Measurements from ENCODE around the gene DMPK. TPM values are rescaled to one million over a fixed set of nuclear protein-coding genes. Genes with fewer than 3 reads are reported as not detected.
A peak's percentile ranks its signal among the peaks of the same experiment; 100 is the strongest.

Gene DMPK
- polyA plus RNA-seq = 10 to 100 TPM; 12.7 to 42.2 (median 21.6) TPM
- long read RNA-seq, donor 1, partial matches to known transcripts = 8 of 13 reads
- long read RNA-seq, donor 1, other reads (novel, unspliced or antisense) = 0 of 13 reads
- long read RNA-seq, donor 2, partial matches to known transcripts = 0 of 1 reads
- long read RNA-seq, donor 2, other reads (novel, unspliced or antisense) = 0 of 1 reads
- long read RNA-seq, donor 3, partial matches to known transcripts = 0 of 2 reads
- long read RNA-seq, donor 3, other reads (novel, unspliced or antisense) = 0 of 2 reads
- long read RNA-seq, donor 4, partial matches to known transcripts = 0 of 2 reads
- long read RNA-seq, donor 4, other reads (novel, unspliced or antisense) = 0 of 2 reads
- long read RNA-seq, donor 5, partial matches to known transcripts = 0 of 4 reads
- long read RNA-seq, donor 5, other reads (novel, unspliced or antisense) = 0 of 4 reads
- long read RNA-seq, donor 6, partial matches to known transcripts = 0 of 6 reads
- long read RNA-seq, donor 6, other reads (novel, unspliced or antisense) = 0 of 6 reads
- long read RNA-seq, donor 7, transcript DMPK-201 (15 exons, 2,787 nt) = minor isoform, 9 of 42 reads
- long read RNA-seq, donor 7, transcript DMPK-215 (1 exons, 1,410 nt) = major isoform, 10 of 42 reads
- long read RNA-seq, donor 7, transcript DMPK-202 (14 exons, 3,227 nt) = minor isoform, 6 of 42 reads
- long read RNA-seq, donor 7, partial matches to known transcripts = 0 of 42 reads
- long read RNA-seq, donor 7, other reads (novel, unspliced or antisense) = 8 of 42 reads
- long read RNA-seq, donor 8, partial matches to known transcripts = 0 of 4 reads
- long read RNA-seq, donor 8, other reads (novel, unspliced or antisense) = 0 of 4 reads
- long read RNA-seq, donor 9, partial matches to known transcripts = 0 of 2 reads
- long read RNA-seq, donor 9, other reads (novel, unspliced or antisense) = 0 of 2 reads
- long read RNA-seq, donor 10, partial matches to known transcripts = 0 of 5 reads
- long read RNA-seq, donor 10, other reads (novel, unspliced or antisense) = 0 of 5 reads

GRCh38 chr19:45782162-45782691, at the start of gene DMPK:
Gene DMPK (minus strand): TSS chr19:45782490. CDS start chr19:45782352, 138 bp downstream.
- H3K4me3 ChIP-seq (ENCODE audit: low read depth in 1 of 3, low read length in 3 of 3) = peak within 1 kb of the TSS in 1 of 3 donors; percentile 39
- 40 to 45% (median 43%) methylated on average over 17 to 18 of the region's 18 CpGs for WGBS, 3 donors
- DNase-seq (peak in 1 of 2 donors; percentile 14), FAIRE-seq (no peak)
- peak within 1 kb of the TSS in 2 of 3 donors; percentile 51 to 70 for H3K27ac ChIP-seq (ENCODE audit: low read depth in 1 of 3, low read length in 2 of 3)
- H3K36me3 ChIP-seq (ENCODE audit: control insufficient read depth in 3 of 3, insufficient read depth in 2 of 3, low read depth in 1 of 3, low read length in 3 of 3) = peaks cover 2 to 62% (median 6%) of the 10 kb centered on the region in 3 donors
- no peaks in the 10 kb centered on the region for H3K9me3 ChIP-seq (ENCODE audit: control insufficient read depth in 2 of 2, insufficient read depth in 1 of 2, low read depth in 1 of 2, low read length in 1 of 2)
- no peaks in the 10 kb centered on the region for H3K27me3 ChIP-seq (ENCODE audit: control insufficient read depth in 3 of 3, insufficient read depth in 3 of 3, low read length in 3 of 3)
- H3K4me1 ChIP-seq (ENCODE audit: control insufficient read depth in 3 of 3, insufficient read depth in 2 of 3, low read depth in 1 of 3, low read length in 2 of 3) = peaks cover 0 to 28% (median 5%) of the 10 kb centered on the region in 3 donors

- Histone ChIP-seq H3K4me1 (ENCODE audit: control insufficient read depth in 3 of 3, insufficient read depth in 2 of 3, low read depth in 1 of 3, low read length in 2 of 3) (no peaks in the 10 kb centered on the region), H3K9me3 (ENCODE audit: control insufficient read depth in 2 of 2, insufficient read depth in 1 of 2, low read depth in 1 of 2, low read length in 1 of 2) (no peaks in the 10 kb centered on the region), H3K36me3 (ENCODE audit: control insufficient read depth in 3 of 3, insufficient read depth in 2 of 3, low read depth in 1 of 3, low read length in 3 of 3) (peaks cover 16 to 90% (median 23%) of the 10 kb centered on the region in 3 donors), H3K4me3 (ENCODE audit: low read depth in 1 of 3, low read length in 3 of 3) (no peak overlapping the region), H3K27me3 (ENCODE audit: control insufficient read depth in 3 of 3, insufficient read depth in 3 of 3, low read length in 3 of 3) (no peaks in the 10 kb centered on the region), H3K27ac (ENCODE audit: low read depth in 1 of 3, low read length in 2 of 3) (no peak overlapping the region)
- no peak for FAIRE-seq
- WGBS, 3 donors = 94 to 96% (median 96%) methylated on average over 16 of the region's 16 CpGs
- DNase-seq = no peak
Observed at GRCh38 chr19:45828945-45829344, 46.7 kb upstream of the DMPK start.

GRCh38 chr19:45828523-45828922, 46.2 kb upstream of the DMPK start:
- Histone ChIP-seq H3K27me3 (ENCODE audit: control insufficient read depth in 3 of 3, insufficient read depth in 3 of 3, low read length in 3 of 3) (no peaks in the 10 kb centered on the region), H3K4me3 (ENCODE audit: low read depth in 1 of 3, low read length in 3 of 3) (no peak overlapping the region), H3K36me3 (ENCODE audit: control insufficient read depth in 3 of 3, insufficient read depth in 2 of 3, low read depth in 1 of 3, low read length in 3 of 3) (peaks cover 16 to 92% (median 23%) of the 10 kb centered on the region in 3 donors), H3K9me3 (ENCODE audit: control insufficient read depth in 2 of 2, insufficient read depth in 1 of 2, low read depth in 1 of 2, low read length in 1 of 2) (no peaks in the 10 kb centered on the region), H3K27ac (ENCODE audit: low read depth in 1 of 3, low read length in 2 of 3) (no peak overlapping the region), H3K4me1 (ENCODE audit: control insufficient read depth in 3 of 3, insufficient read depth in 2 of 3, low read depth in 1 of 3, low read length in 2 of 3) (no peaks in the 10 kb centered on the region)
- WGBS, 3 donors = 91 to 95% (median 92%) methylated on average over 9 of the region's 9 CpGs
- FAIRE-seq (no peak), DNase-seq (no peak)

- H3K36me3 ChIP-seq (ENCODE audit: control insufficient read depth in 3 of 3, insufficient read depth in 2 of 3, low read depth in 1 of 3, low read length in 3 of 3) = peaks cover 16 to 93% (median 23%) of the 10 kb centered on the region in 3 donors
- DNase-seq = no peak
- H3K27ac ChIP-seq (ENCODE audit: low read depth in 1 of 3, low read length in 2 of 3) = no peak overlapping the region
- H3K9me3 ChIP-seq (ENCODE audit: control insufficient read depth in 2 of 2, insufficient read depth in 1 of 2, low read depth in 1 of 2, low read length in 1 of 2) = no peaks in the 10 kb centered on the region
- no peak for FAIRE-seq
- no peaks in the 10 kb centered on the region for H3K4me1 ChIP-seq (ENCODE audit: control insufficient read depth in 3 of 3, insufficient read depth in 2 of 3, low read depth in 1 of 3, low read length in 2 of 3)
- no peak overlapping the region for H3K4me3 ChIP-seq (ENCODE audit: low read depth in 1 of 3, low read length in 3 of 3)
- H3K27me3 ChIP-seq (ENCODE audit: control insufficient read depth in 3 of 3, insufficient read depth in 3 of 3, low read length in 3 of 3) = no peaks in the 10 kb centered on the region
- 92 to 94% (median 93%) methylated on average over 15 to 16 of the region's 16 CpGs for WGBS, 3 donors
Observed at GRCh38 chr19:45827459-45828093, 45.3 kb upstream of the DMPK start.

GRCh38 chr19:45826934-45827333, 44.6 kb upstream of the DMPK start:
- FAIRE-seq (no peak), DNase-seq (no peak)
- Histone ChIP-seq H3K27me3 (ENCODE audit: control insufficient read depth in 3 of 3, insufficient read depth in 3 of 3, low read length in 3 of 3) (no peaks in the 10 kb centered on the region), H3K4me1 (ENCODE audit: control insufficient read depth in 3 of 3, insufficient read depth in 2 of 3, low read depth in 1 of 3, low read length in 2 of 3) (no peaks in the 10 kb centered on the region), H3K9me3 (ENCODE audit: control insufficient read depth in 2 of 2, insufficient read depth in 1 of 2, low read depth in 1 of 2, low read length in 1 of 2) (no peaks in the 10 kb centered on the region), H3K4me3 (ENCODE audit: low read depth in 1 of 3, low read length in 3 of 3) (no peak overlapping the region), H3K27ac (ENCODE audit: low read depth in 1 of 3, low read length in 2 of 3) (no peak overlapping the region), H3K36me3 (ENCODE audit: control insufficient read depth in 3 of 3, insufficient read depth in 2 of 3, low read depth in 1 of 3, low read length in 3 of 3) (peaks cover 17 to 92% (median 23%) of the 10 kb centered on the region in 3 donors)
- 87 to 93% (median 90%) methylated on average over 11 of the region's 11 CpGs for WGBS, 3 donors

- Histone ChIP-seq H3K9me3 (ENCODE audit: control insufficient read depth in 2 of 2, insufficient read depth in 1 of 2, low read depth in 1 of 2, low read length in 1 of 2) (no peaks in the 10 kb centered on the region), H3K36me3 (ENCODE audit: control insufficient read depth in 3 of 3, insufficient read depth in 2 of 3, low read depth in 1 of 3, low read length in 3 of 3) (peaks cover 14 to 92% (median 20%) of the 10 kb centered on the region in 3 donors)
- WGBS, 3 donors = 86 to 91% (median 90%) methylated on average over 21 to 22 of the region's 22 CpGs
Observed at GRCh38 chr19:45825917-45826893, 43.9 kb upstream of the DMPK start.

GRCh38 chr19:45825263-45825605, 42.9 kb upstream of the DMPK start:
- Histone ChIP-seq H3K4me3 (ENCODE audit: low read depth in 1 of 3, low read length in 3 of 3) (no peak overlapping the region), H3K4me1 (ENCODE audit: control insufficient read depth in 3 of 3, insufficient read depth in 2 of 3, low read depth in 1 of 3, low read length in 2 of 3) (no peaks in the 10 kb centered on the region), H3K9me3 (ENCODE audit: control insufficient read depth in 2 of 2, insufficient read depth in 1 of 2, low read depth in 1 of 2, low read length in 1 of 2) (no peaks in the 10 kb centered on the region), H3K27ac (ENCODE audit: low read depth in 1 of 3, low read length in 2 of 3) (no peak overlapping the region), H3K36me3 (ENCODE audit: control insufficient read depth in 3 of 3, insufficient read depth in 2 of 3, low read depth in 1 of 3, low read length in 3 of 3) (peaks cover 16 to 97% (median 16%) of the 10 kb centered on the region in 3 donors), H3K27me3 (ENCODE audit: control insufficient read depth in 3 of 3, insufficient read depth in 3 of 3, low read length in 3 of 3) (no peaks in the 10 kb centered on the region)
- DNase-seq (no peak), FAIRE-seq (no peak)
- 91 to 93% (median 92%) methylated on average over 6 to 8 of the region's 8 CpGs for WGBS, 3 donors

More at GRCh38 chr19:45825917-45826893, 43.9 kb upstream of the DMPK start:
- FAIRE-seq (no peak), DNase-seq (no peak)
- no peak overlapping the region for H3K27ac ChIP-seq (ENCODE audit: low read depth in 1 of 3, low read length in 2 of 3)
- H3K4me1 ChIP-seq (ENCODE audit: control insufficient read depth in 3 of 3, insufficient read depth in 2 of 3, low read depth in 1 of 3, low read length in 2 of 3) = no peaks in the 10 kb centered on the region
- H3K4me3 ChIP-seq (ENCODE audit: low read depth in 1 of 3, low read length in 3 of 3) = no peak overlapping the region
- no peaks in the 10 kb centered on the region for H3K27me3 ChIP-seq (ENCODE audit: control insufficient read depth in 3 of 3, insufficient read depth in 3 of 3, low read length in 3 of 3)

Measured in small intestine (tissue), 16 donors.